CD4-positive, alpha-beta T cell treated with Interleukin-4 for 4 hours (primary cell): ENCODE data around the gene LIN7A.
"Not testable (repeated sequence)": the region's sequence is repeated elsewhere in the genome, so short reads cannot be mapped to it uniquely, and the experiment has no call there.

Experiments used
- DNase-seq: peaks from one replicate; pipeline ENCODE4 v3.0.0-alpha.2; 2020

LIN7A gene

GRCh38 chr12:80802652-80803400 lies 134.9 kb downstream of the LIN7A start:
- no peak for DNase-seq

GRCh38 chr12:80798281-80798680 lies 139.5 kb downstream of the LIN7A start:
- no peak for DNase-seq

GRCh38 chr12:80794551-80794950 lies 143.2 kb downstream of the LIN7A start:
- DNase-seq = no peak

- DNase-seq = no peak
These were observed 144.9 kb downstream of the LIN7A start for GRCh38 chr12:80792861-80793260.

GRCh38 chr12:80791863-80792262 lies 145.9 kb downstream of the LIN7A start:
- no peak for DNase-seq

GRCh38 chr12:80788407-80788806 lies 149.3 kb downstream of the LIN7A start:
- not testable (repeated sequence) for DNase-seq

GRCh38 chr12:80782963-80783470 lies 154.7 kb downstream of the LIN7A start:
- DNase-seq = not testable (repeated sequence)

GRCh38 chr12:80781313-80781712 lies 156.4 kb downstream of the LIN7A start:
- DNase-seq = no peak

- DNase-seq = no peak
These were observed 157.0 kb downstream of the LIN7A start for GRCh38 chr12:80780746-80781145.

GRCh38 chr12:80778005-80778541 lies 159.7 kb downstream of the LIN7A start:
- no peak for DNase-seq

GRCh38 chr12:80777587-80777986 lies 160.1 kb downstream of the LIN7A start:
- DNase-seq = no peak

- DNase-seq = no peak
These were observed 161.0 kb downstream of the LIN7A start for GRCh38 chr12:80776706-80777105.

- no peak for DNase-seq
These were observed 166.8 kb downstream of the LIN7A start for GRCh38 chr12:80770958-80771357.

- DNase-seq = no peak
These were observed 168.1 kb downstream of the LIN7A start for GRCh38 chr12:80769553-80770140.

GRCh38 chr12:80766897-80767296 lies 170.8 kb downstream of the LIN7A start:
- DNase-seq = no peak

- no peak for DNase-seq
These were observed 171.5 kb downstream of the LIN7A start for GRCh38 chr12:80766210-80766609.

- DNase-seq = no peak
These were observed 173.9 kb downstream of the LIN7A start for GRCh38 chr12:80763874-80764273.

GRCh38 chr12:80761838-80762237 lies 175.9 kb downstream of the LIN7A start:
- no peak for DNase-seq

GRCh38 chr12:80756875-80757274 lies 180.9 kb downstream of the LIN7A start:
- DNase-seq = no peak

- no peak for DNase-seq
These were observed 183.5 kb downstream of the LIN7A start for GRCh38 chr12:80754274-80754673.

- DNase-seq = no peak
These were observed 185.3 kb downstream of the LIN7A start for GRCh38 chr12:80752464-80752863.

GRCh38 chr12:80749456-80749855 lies 188.3 kb downstream of the LIN7A start:
- no peak for DNase-seq

- no peak for DNase-seq
These were observed 189.9 kb downstream of the LIN7A start for GRCh38 chr12:80747800-80748199.

- DNase-seq = no peak
These were observed 191.8 kb downstream of the LIN7A start for GRCh38 chr12:80745851-80746505.
